GM23248 (cell line): ENCODE measurements around the gene CRCP. TPM values are rescaled to one million over a fixed set of nuclear protein-coding genes. Genes with fewer than 3 reads are reported as not detected.
"Not testable (repeated sequence)": the region's sequence is repeated elsewhere in the genome, so short reads cannot be mapped to it uniquely, and the experiment has no call there.

Experiments
- DNase-seq: peaks from one replicate; pipeline ENCODE4 v3.0.0-alpha.2; 2015
- H2AFZ ChIP-seq: fragments of 200-600 bp; sonication (generic); 2 replicates; pipeline ENCODE4 v1.6.1; 2016; ENCODE audit warnings: antibody characterized with exemption
- H3F3A ChIP-seq: fragments of 200-600 bp; sonication (generic); 2 replicates; pipeline ENCODE4 v1.6.1; 2016; ENCODE audit warnings: mild to moderate bottlenecking, antibody characterized with exemption, mixed run types; ENCODE audit not compliant: insufficient read depth
- H3K27ac ChIP-seq: fragments of 200-600 bp; sonication (generic); 2 replicates; pipeline ENCODE4 v1.5.1; 2016; ENCODE audit warnings: mild to moderate bottlenecking
- H3K27me3 ChIP-seq: fragments of 200-600 bp; sonication (generic); replicated peaks from 2 replicates; pipeline ENCODE4 v1.6.1; 2016; ENCODE audit warnings: mild to moderate bottlenecking; ENCODE audit not compliant: insufficient read depth
- H3K36me3 ChIP-seq: fragments of 200-600 bp; sonication (generic); 2 replicates; pipeline ENCODE4 v1.6.1; 2016; ENCODE audit warnings: low read depth, mild to moderate bottlenecking
- H3K4me1 ChIP-seq: fragments of 200-600 bp; sonication (generic); 2 replicates; pipeline ENCODE4 v1.6.1; 2016; ENCODE audit warnings: mild to moderate bottlenecking; ENCODE audit not compliant: insufficient read depth
- H3K4me2 ChIP-seq: fragments of 200-600 bp; sonication (generic); one replicate; pipeline ENCODE4 v1.6.1; 2016; ENCODE audit warnings: mild to moderate bottlenecking; ENCODE audit not compliant: unreplicated experiment
- H3K4me3 ChIP-seq: fragments of 200-600 bp; sonication (generic); 2 replicates; pipeline ENCODE4 v1.5.1; 2016; ENCODE audit warnings: mild to moderate bottlenecking
- H3K79me2 ChIP-seq: fragments of 200-600 bp; sonication (generic); 2 replicates; pipeline ENCODE4 v1.6.1; 2016; ENCODE audit warnings: mild to moderate bottlenecking; ENCODE audit not compliant: insufficient read depth
- H3K9ac ChIP-seq: fragments of 200-600 bp; sonication (generic); 2 replicates; pipeline ENCODE4 v1.6.1; 2016; ENCODE audit warnings: mild to moderate bottlenecking
- H3K9me2 ChIP-seq: fragments of 200-600 bp; sonication (generic); 2 replicates; pipeline ENCODE4 v1.6.1; 2016; ENCODE audit warnings: mixed run types, mild to moderate bottlenecking, moderate library complexity; ENCODE audit not compliant: insufficient read depth
- H3K9me3 ChIP-seq: fragments of 200-600 bp; sonication (generic); one replicate; pipeline ENCODE4 v1.6.1; 2017; ENCODE audit warnings: low read depth
- H4K20me1 ChIP-seq: fragments of 200-600 bp; sonication (generic); 2 replicates; pipeline ENCODE4 v1.6.0; 2016; ENCODE audit not compliant: insufficient read depth
- EZH2 ChIP-seq: fragments of 200-600 bp; sonication (generic); IDR thresholded peaks from 2 replicates; pipeline ENCODE4 v1.6.1; 2018; ENCODE audit warnings: antibody characterized with exemption, mild to moderate bottlenecking; ENCODE audit not compliant: insufficient read depth, poor library complexity, severe bottlenecking
- EZH2phosphoT487 ChIP-seq: fragments of 200-600 bp; sonication (generic); IDR thresholded peaks from 2 replicates; pipeline ENCODE4 v1.6.1; 2018; ENCODE audit warnings: antibody characterized with exemption, moderate library complexity, mild to moderate bottlenecking, low read depth; ENCODE audit not compliant: insufficient read depth
- WGBS, 2 experiments: methylation state at CpG; one replicate each; pipeline ENCODE4 v1.1.6; 2015 to 2017; ENCODE audit warnings: low lambda C conversion rate in 2 of 2, low coverage in 1 of 2; ENCODE audit errors: missing lambda C conversion rate in 2 of 2; 5-methylcytosine and 5-hydroxymethylcytosine counted together
- in situ Hi-C: fragments of 300-500 bp; cut with MboI; formaldehyde crosslinking; loops from 2 replicates; pipeline ENCODE4 v1.15.0; 2020
- polyA plus RNA-seq: library from polyadenylated mRNA; unstranded; fragments of >200 nt; fragmentation: Nextera tagmentation; extraction: Ambion mirVana; gene quantifications from 2 replicates; pipeline ENCODE4 v1.2.1, GENCODE V29; 2016
- total RNA-seq: library from RNA; depleted of rRNA; stranded (reverse); fragments of >200 nt; shearing (Covaris generic); gene quantifications from 2 replicates; pipeline ENCODE4 v1.2.3, GENCODE V29; 2014

Gene CRCP
- total and polyA plus RNA-seq, 2 experiments from 2014 or later, result 28.6 to 31.3 TPM

- TF ChIP-seq EZH2, result no peak
- TF ChIP-seq EZH2phosphoT487, result no peak
- no peak for DNase-seq
- Histone ChIP-seq H4K20me1 (no peaks in the 10 kb centered on the region; the same call in 1 of the 2 replicates), H3K9me2 (no peaks in the 10 kb centered on the region), H3F3A (peaks cover 12% of the 10 kb centered on the region), H3K4me3 (no peak overlapping the region), H3K9ac (peak overlapping the region; percentile 26; the same call in 1 of the 2 replicates), H3K36me3 (peaks cover 18% of the 10 kb centered on the region), H2AFZ (no peak overlapping the region), H3K9me3 (no peaks in the 10 kb centered on the region), H3K27me3 (no peaks in the 10 kb centered on the region), H3K4me1 (peaks cover 42% of the 10 kb centered on the region), H3K4me2 (no peak overlapping the region), H3K27ac (0 out of 2 replicates have a peak overlapping the region, but pooled peaks have one; percentile 16), H3K79me2 (peaks cover 90% of the 10 kb centered on the region)
- WGBS, 2 experiments, result 45 to 52% methylated on average over 3 of the region's 3 CpGs
- in situ Hi-C loops, result no loop called here
Observed at GRCh38 chr7:66118603-66119002, 4.0 kb downstream of the CRCP start.

GRCh38 chr7:66119245-66119850 is 4.7 kb downstream of the CRCP start:
- H4K20me1 ChIP-seq, result no peaks in the 10 kb centered on the region; the same call in 1 of the 2 replicates
- no peaks in the 10 kb centered on the region for H3K27me3 ChIP-seq
- TF ChIP-seq EZH2phosphoT487, result no peak
- TF ChIP-seq EZH2, result no peak
- H3K36me3 ChIP-seq, result peaks cover 18% of the 10 kb centered on the region
- no peak overlapping the region for H2AFZ ChIP-seq
- no peak overlapping the region for H3K4me3 ChIP-seq
- H3F3A ChIP-seq, result peaks cover 12% of the 10 kb centered on the region
- H3K9me3 ChIP-seq, result no peaks in the 10 kb centered on the region
- WGBS, 2 experiments, result 55 to 66% methylated on average over 4 of the region's 4 CpGs
- peaks cover 35% of the 10 kb centered on the region for H3K4me1 ChIP-seq
- H3K79me2 ChIP-seq, result peaks cover 92% of the 10 kb centered on the region
- H3K9me2 ChIP-seq, result no peaks in the 10 kb centered on the region
- no peak for DNase-seq
- in situ Hi-C loops, result no loop called here
- 0 out of 2 replicates have a peak overlapping the region, but pooled peaks have one; percentile 16 for H3K27ac ChIP-seq
- H3K4me2 ChIP-seq, result peak overlapping the region; percentile 8
- H3K9ac ChIP-seq, result no peak overlapping the region

- peaks cover 31% of the 10 kb centered on the region for H3K4me1 ChIP-seq
- TF ChIP-seq EZH2phosphoT487 (no peak), EZH2 (no peak)
- peaks cover 15% of the 10 kb centered on the region for H3K36me3 ChIP-seq
- no peak overlapping the region for H3K27ac ChIP-seq
- H3K4me2 ChIP-seq, result no peak overlapping the region
- no peaks in the 10 kb centered on the region for H3K9me2 ChIP-seq
- H3K9me3 ChIP-seq, result no peaks in the 10 kb centered on the region
- H4K20me1 ChIP-seq, result peaks cover 7% of the 10 kb centered on the region; the same call in 1 of the 2 replicates
- in situ Hi-C loops, result loop anchor here (10.0 kb wide), 1 partner anchor 88 kb away; no protein-coding TSS in a partner anchor
- 98 to 99% methylated on average over 9 of the region's 9 CpGs for WGBS, 2 experiments
- H3K4me3 ChIP-seq, result no peak overlapping the region
- H3K9ac ChIP-seq, result no peak overlapping the region
- H2AFZ ChIP-seq, result no peak overlapping the region
- peaks cover 100% of the 10 kb centered on the region for H3K79me2 ChIP-seq
- peaks cover 25% of the 10 kb centered on the region for H3F3A ChIP-seq
- H3K27me3 ChIP-seq, result no peaks in the 10 kb centered on the region
- no peak for DNase-seq
Observed at GRCh38 chr7:66123175-66123528, 8.5 kb downstream of the CRCP start.

- H3K9me2 ChIP-seq, H3K27me3 ChIP-seq, H3K4me2 ChIP-seq, H2AFZ ChIP-seq, H3K27ac ChIP-seq, DNase-seq, H3K4me3 ChIP-seq, H3K9ac ChIP-seq, H3K9me3 ChIP-seq, H4K20me1 ChIP-seq: not testable (repeated sequence)
- H3F3A ChIP-seq, result peaks cover 25% of the 10 kb centered on the region
- H3K36me3 ChIP-seq, result peaks cover 12% of the 10 kb centered on the region
- in situ Hi-C loops, result loop anchor here (10.0 kb wide), 1 partner anchor 90 kb away; no protein-coding TSS in a partner anchor
- peaks cover 19% of the 10 kb centered on the region for H3K4me1 ChIP-seq
- 58 to 60% methylated on average over 5 of the region's 5 CpGs for WGBS, 2 experiments
- H3K79me2 ChIP-seq, result peaks cover 100% of the 10 kb centered on the region
Observed at GRCh38 chr7:66124569-66124861, 9.9 kb downstream of the CRCP start.
